HFFc6 (cell line): ENCODE measurements around the gene TMEM115. TPM values are rescaled to one million over a fixed set of nuclear protein-coding genes. Genes with fewer than 3 reads are reported as not detected.
A peak's percentile ranks its signal among the peaks of the same experiment; 100 is the strongest.

Source experiments
- DNase-seq: peaks from one replicate; pipeline ENCODE4 v3.0.0-alpha.2; 2018
- H3K27ac Mint-ChIP-seq: 2 replicates; pipeline ENCODE4 v1.8.0; 2020; ENCODE audit warnings: mild to moderate bottlenecking, mixed read lengths
- H3K27me3 Mint-ChIP-seq: 2 replicates; pipeline ENCODE4 v1.8.0; 2021; ENCODE audit warnings: mild to moderate bottlenecking, moderate library complexity, mixed read lengths; ENCODE audit not compliant: insufficient read depth
- H3K36me3 Mint-ChIP-seq: 2 replicates; pipeline ENCODE4 v1.8.0; 2021; ENCODE audit warnings: low read depth, mixed read lengths
- H3K4me1 Mint-ChIP-seq: 2 replicates; pipeline ENCODE4 v1.8.0; 2020; ENCODE audit warnings: low read depth, mixed read lengths
- H3K4me3 Mint-ChIP-seq: 2 replicates; pipeline ENCODE4 v1.8.0; 2020; ENCODE audit warnings: mild to moderate bottlenecking, moderate library complexity, mixed read lengths
- H3K9me3 Mint-ChIP-seq: 2 replicates; pipeline ENCODE4 v1.8.0; 2020; ENCODE audit warnings: mild to moderate bottlenecking, mixed read lengths
- total RNA-seq, 6 experiments: library from RNA; stranded (reverse); fragmentation: NEBNext Ultra II Directional; extraction: Animal tissue kit (Norgen Biotek cat#: 25700); gene quantifications; 2 replicates in 1 of 6; 3 replicates in 5 of 6; pipeline ENCODE4 v1.2.3, GENCODE V29; 2021
- TF ChIP-seq, protein P1 (sequence below): fragments of 200-600 bp; sonication (generic); IDR thresholded peaks from 2 replicates; pipeline ENCODE4 v1.5.0; 2021; ENCODE audit warnings: antibody characterized with exemption, mild to moderate bottlenecking

Gene TMEM115
- total RNA-seq, 6 experiments from 2014 or later, result 51.7 to 65.7 (median 54.4) TPM

DNA sequence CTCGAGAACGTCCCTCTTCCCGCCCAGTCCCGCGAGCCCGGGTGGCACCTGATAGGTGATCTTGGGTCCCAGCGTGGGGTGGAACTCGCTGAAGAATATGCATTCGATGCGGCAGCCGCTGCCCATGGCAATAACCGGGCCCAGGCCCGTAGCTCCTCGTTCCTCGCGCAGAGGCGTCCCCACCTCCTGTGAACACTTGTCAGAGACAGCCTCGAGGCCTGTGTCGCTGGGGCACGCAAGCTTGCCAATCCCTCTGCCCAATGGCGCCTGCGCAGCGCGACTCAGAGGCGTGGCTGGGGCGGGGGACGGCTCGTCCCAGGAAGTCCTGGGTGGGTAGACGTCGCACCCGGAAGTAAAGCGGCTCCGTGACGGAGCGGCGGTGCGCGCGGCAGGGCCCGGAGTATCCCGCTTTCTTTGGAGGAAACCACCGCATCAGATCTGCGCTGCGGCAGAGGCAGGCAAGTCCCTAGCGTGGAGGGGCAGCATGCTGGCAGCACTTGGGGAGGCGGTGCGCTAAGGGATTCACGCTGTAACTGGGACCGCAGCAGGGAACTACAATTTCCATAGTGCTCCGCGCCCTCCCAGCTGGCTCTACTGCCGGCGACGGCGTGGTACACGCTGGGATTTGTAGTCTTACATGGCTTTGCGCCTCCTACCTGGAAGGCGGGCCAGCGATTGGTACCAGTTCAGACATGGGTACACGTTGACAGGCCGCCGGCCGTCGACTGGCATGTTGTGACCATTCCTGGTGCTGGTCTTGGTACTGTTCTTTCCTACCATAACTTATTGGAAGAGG lies 8.6 kb downstream of the TMEM115 start, which contains the start of the genes CYB561D2 and NPRL2:
Gene CYB561D2, plus strand, starts transcription at position 336 of the 796 bp plus-strand sequence. CDS start 572 bp downstream, outside the sequence.
Gene NPRL2, minus strand, starts transcription at position 249 of the 796 bp plus-strand sequence. Its CDS starts 123 bp downstream, at position 126.
- Mint-ChIP-seq H3K9me3 (no peaks in the 10 kb centered on the region), H3K4me3 (peak within 1 kb of the TSS; percentile 97)
- peak; percentile 93 for DNase-seq

GRCh38 chr3:50350213-50350526 lies 9.2 kb downstream of the TMEM115 start:
- Mint-ChIP-seq H3K4me1 (peaks cover 41% of the 10 kb centered on the region), H3K36me3 (peaks cover 6% of the 10 kb centered on the region; the same call in 1 of the 2 replicates), H3K27ac (peak overlapping the region; percentile 92), H3K4me3 (peak overlapping the region; percentile 97), H3K27me3 (peaks cover 4% of the 10 kb centered on the region; the same call in 1 of the 2 replicates), H3K9me3 (no peaks in the 10 kb centered on the region)
- TF ChIP-seq, protein P1, sequence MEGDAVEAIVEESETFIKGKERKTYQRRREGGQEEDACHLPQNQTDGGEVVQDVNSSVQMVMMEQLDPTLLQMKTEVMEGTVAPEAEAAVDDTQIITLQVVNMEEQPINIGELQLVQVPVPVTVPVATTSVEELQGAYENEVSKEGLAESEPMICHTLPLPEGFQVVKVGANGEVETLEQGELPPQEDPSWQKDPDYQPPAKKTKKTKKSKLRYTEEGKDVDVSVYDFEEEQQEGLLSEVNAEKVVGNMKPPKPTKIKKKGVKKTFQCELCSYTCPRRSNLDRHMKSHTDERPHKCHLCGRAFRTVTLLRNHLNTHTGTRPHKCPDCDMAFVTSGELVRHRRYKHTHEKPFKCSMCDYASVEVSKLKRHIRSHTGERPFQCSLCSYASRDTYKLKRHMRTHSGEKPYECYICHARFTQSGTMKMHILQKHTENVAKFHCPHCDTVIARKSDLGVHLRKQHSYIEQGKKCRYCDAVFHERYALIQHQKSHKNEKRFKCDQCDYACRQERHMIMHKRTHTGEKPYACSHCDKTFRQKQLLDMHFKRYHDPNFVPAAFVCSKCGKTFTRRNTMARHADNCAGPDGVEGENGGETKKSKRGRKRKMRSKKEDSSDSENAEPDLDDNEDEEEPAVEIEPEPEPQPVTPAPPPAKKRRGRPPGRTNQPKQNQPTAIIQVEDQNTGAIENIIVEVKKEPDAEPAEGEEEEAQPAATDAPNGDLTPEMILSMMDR, result no peak
- no peak for DNase-seq

More for the DNA sequence above, 8.6 kb downstream of the TMEM115 start, which contains the start of the genes CYB561D2 and NPRL2:
- TF ChIP-seq, protein P1, result no peak; the same call in 1 of the 2 replicates
- Mint-ChIP-seq H3K27ac (peak within 1 kb of the TSS; percentile 92), H3K36me3 (peaks cover 6% of the 10 kb centered on the region; the same call in 1 of the 2 replicates), H3K27me3 (peaks cover 7% of the 10 kb centered on the region), H3K4me1 (peaks cover 45% of the 10 kb centered on the region)

GRCh38 chr3:50347187-50347813 lies 12.0 kb downstream of the TMEM115 start:
- H3K9me3 Mint-ChIP-seq, result no peaks in the 10 kb centered on the region
- TF ChIP-seq, protein P1, result peak; percentile 86
- peak; percentile 74 for DNase-seq
- no peak overlapping the region for H3K4me3 Mint-ChIP-seq
- no peak overlapping the region for H3K27ac Mint-ChIP-seq
- no peaks in the 10 kb centered on the region; the same call in 1 of the 2 replicates for H3K36me3 Mint-ChIP-seq
- peaks cover 37% of the 10 kb centered on the region for H3K4me1 Mint-ChIP-seq
- H3K27me3 Mint-ChIP-seq, result peaks cover 4% of the 10 kb centered on the region; the same call in 1 of the 2 replicates

- peak; percentile 45 for DNase-seq
- Mint-ChIP-seq H3K27me3 (peaks cover 4% of the 10 kb centered on the region; the same call in 1 of the 2 replicates), H3K9me3 (no peaks in the 10 kb centered on the region), H3K27ac (peak within 1 kb of the TSS; percentile 38; the same call in 1 of the 2 replicates), H3K36me3 (no peaks in the 10 kb centered on the region), H3K4me3 (peak within 1 kb of the TSS; percentile 82), H3K4me1 (peaks cover 29% of the 10 kb centered on the region)
- TF ChIP-seq, protein P1, result no peak
These were observed 13.6 kb downstream of the TMEM115 start, which contains the start of gene ZMYND10 for GRCh38 chr3:50345586-50346234. Gene ZMYND10, minus strand, starts transcription at chr3:50345732. Its CDS starts 153 bp downstream, at chr3:50345579.

DNA sequence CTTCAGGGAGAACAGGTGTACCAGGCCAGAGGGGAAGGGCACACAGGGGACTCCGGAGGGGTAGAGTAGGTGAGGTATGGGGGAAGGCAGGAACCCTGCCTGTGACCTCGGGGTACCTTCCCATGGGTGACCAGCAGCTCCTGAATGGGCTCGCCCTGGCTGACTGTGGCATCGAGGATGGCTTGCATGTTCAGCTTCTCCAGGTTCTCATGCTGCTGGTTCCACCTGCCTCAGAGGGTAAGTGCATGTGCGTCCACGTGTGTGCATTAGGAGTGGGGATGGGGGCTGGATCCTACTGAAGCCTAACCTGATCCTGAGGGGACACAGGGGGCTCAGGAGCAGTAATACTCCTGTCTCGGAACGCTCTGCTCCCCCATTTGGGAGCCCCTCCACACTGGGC lies 14.3 kb downstream of the TMEM115 start:
- Mint-ChIP-seq H3K27ac (no peak overlapping the region), H3K27me3 (peaks cover 4% of the 10 kb centered on the region), H3K4me1 (peaks cover 25% of the 10 kb centered on the region), H3K4me3 (peak overlapping the region; percentile 82; the same call in 1 of the 2 replicates), H3K36me3 (peaks cover 1% of the 10 kb centered on the region; the same call in 1 of the 2 replicates), H3K9me3 (no peaks in the 10 kb centered on the region)
- TF ChIP-seq, protein P1, result no peak
- no peak for DNase-seq
